K562 (cell line): ENCODE data around the gene C10orf143. TPM values are rescaled to one million over a fixed set of nuclear protein-coding genes. Genes with fewer than 3 reads are reported as not detected.

ENCODE experiments used
- ATAC-seq: fragments of 200-7000 bp; cut with Tn5 transposase; 3 replicates; pipeline ENCODE4 v1.9.1; 2020; ENCODE audit warnings: moderate library complexity
- BruUV-seq: library from RNA; stranded (reverse); fragments of 400-500 nt; replicated peaks from 2 replicates; lab custom pipeline; 2021; lab: Mats Ljungman, UMichigan
- CTCF ChIA-PET: fragments of 300-600 bp; formaldehyde crosslinking; extraction: SDS; loops from one replicate; lab custom pipeline; 2021; ENCODE audit warnings: low intra/inter-chr PET ratio; lab: Yijun Ruan, JAX
- POLR2A ChIA-PET: fragments of 300-600, 350-650 bp; sonication (Branson Sonifier 250); formaldehyde crosslinking; extraction: SDS; loops from one replicate; lab custom pipeline; 2021; ENCODE audit warnings: antibody characterized with exemption, inconsistent platforms; lab: Yijun Ruan, JAX
- DNase-seq, 4 experiments: peaks; one replicate each; pipeline versions ENCODE4 v3.0.0 to v3.0.0-alpha.2; 2011 to 2018; ENCODE audit warnings: low spot score in 3 of 4, mixed read lengths in 3 of 4; ENCODE audit errors: extremely low read depth in 1 of 4
- FAIRE-seq: peaks from 2 replicates; lab custom pipeline; 2011; peaks lifted over from hg19 to GRCh38; lab: Jason Lieb, UNC
- H2AFZ ChIP-seq: 2 replicates; pipeline ENCODE4 v1.6.0; 2011; ENCODE audit warnings: low read depth, low read length, control low read depth, inconsistent platforms
- H3K27ac ChIP-seq: fragments of 200-600 bp; 3 replicates; pipeline ENCODE4 v1.8.0; 2011; ENCODE audit warnings: low read depth, mild to moderate bottlenecking, control low read depth, inconsistent platforms, low read length, moderate library complexity, mixed read lengths; ENCODE audit errors: extremely low read depth
- H3K27me3 ChIP-seq, 2 experiments: fragments of 300-600 bp in 1 of 2; 2 replicates in 1 of 2; 3 replicates in 1 of 2; pipeline versions ENCODE4 v1.6.0 to v1.8.0; 2011; ENCODE audit warnings: inconsistent platforms in 2 of 2, low read length in 2 of 2, mild to moderate bottlenecking in 1 of 2, mixed read lengths in 1 of 2, moderate library complexity in 1 of 2; ENCODE audit not compliant: control insufficient read depth in 2 of 2, insufficient read depth in 2 of 2
- H3K36me3 ChIP-seq: fragments of 300-600 bp; 3 replicates; pipeline ENCODE4 v1.8.0; 2011; ENCODE audit warnings: mild to moderate bottlenecking, low read length, inconsistent platforms; ENCODE audit not compliant: control insufficient read depth, insufficient read depth
- H3K4me1 ChIP-seq, 2 experiments: fragments of 200-600 bp in 1 of 2; replicated peaks in 1 of 2; 2 replicates in 1 of 2; 3 replicates in 1 of 2; pipeline versions ENCODE4 v1.5.1 to v1.8.0; 2011; ENCODE audit warnings: inconsistent platforms in 2 of 2, low read length in 2 of 2, mild to moderate bottlenecking in 1 of 2, mixed read lengths in 1 of 2, moderate library complexity in 1 of 2; ENCODE audit not compliant: control insufficient read depth in 2 of 2, insufficient read depth in 2 of 2
- H3K4me2 ChIP-seq: 2 replicates; pipeline ENCODE4 v1.6.1; 2011; ENCODE audit warnings: low read length, control low read depth, inconsistent platforms, mixed read lengths; ENCODE audit not compliant: insufficient read depth
- H3K4me3 ChIP-seq: fragments of 200-600 bp; sonication (generic), shearing (Covaris generic); 2 replicates; pipeline ENCODE4 v1.5.1; 2016; ENCODE audit warnings: control low read depth, inconsistent platforms
- H3K79me2 ChIP-seq: fragments of 200-600 bp; 3 replicates; pipeline ENCODE4 v1.8.0; 2011; ENCODE audit warnings: low read length, inconsistent platforms; ENCODE audit not compliant: control insufficient read depth, insufficient read depth
- H3K9ac ChIP-seq, 2 experiments: 2 replicates each; pipeline versions ENCODE4 v1.6.0 to v1.6.1; 2011; ENCODE audit warnings: low read depth in 2 of 2, low read length in 2 of 2, control low read depth in 1 of 2, inconsistent platforms in 1 of 2, mild to moderate bottlenecking in 1 of 2, mixed read lengths in 1 of 2; ENCODE audit not compliant: insufficient read depth in 1 of 2
- H3K9me1 ChIP-seq: one replicate; pipeline ENCODE4 v1.6.0; 2011; ENCODE audit warnings: inconsistent platforms, mild to moderate bottlenecking, low read length, moderate library complexity; ENCODE audit not compliant: control insufficient read depth, insufficient read depth
- H3K9me3 ChIP-seq: replicated peaks from 2 replicates; pipeline ENCODE4 v1.5.1; 2011; ENCODE audit warnings: low read depth, low read length, inconsistent platforms; ENCODE audit not compliant: control insufficient read depth, insufficient read depth
- H4K20me1 ChIP-seq: replicated peaks from 2 replicates; pipeline ENCODE4 v1.6.1; 2011; ENCODE audit warnings: low read length, inconsistent platforms, mixed read lengths; ENCODE audit not compliant: control insufficient read depth, insufficient read depth
- CBFA2T3 ChIP-seq: fragments of 450-650 bp; IDR thresholded peaks from 2 replicates; pipeline ENCODE4 v1.6.1; 2017
- ILF3 ChIP-seq: fragments of 450-650 bp; IDR thresholded peaks from 2 replicates; pipeline ENCODE4 v1.6.1; 2018; ENCODE audit warnings: antibody characterized with exemption, mild to moderate bottlenecking, moderate library complexity, borderline replicate concordance
- NCOA4 ChIP-seq: fragments of 450-650 bp; IDR thresholded peaks from 2 replicates; pipeline ENCODE4 v1.6.1; 2018; ENCODE audit warnings: mild to moderate bottlenecking; ENCODE audit not compliant: partially characterized antibody
- NR4A1 ChIP-seq, 2 experiments: fragments of 250-450 bp in 1 of 2; fragments of 450-650 bp in 1 of 2; sonication (Bioruptor Pico) in 1 of 2; IDR thresholded peaks; 2 replicates each; pipeline versions ENCODE4 v1.4.0 to v1.6.1; 2016 to 2020; ENCODE audit warnings: mild to moderate bottlenecking in 2 of 2, missing compliant biosample characterization in 1 of 2, missing genetic modification characterization in 1 of 2, moderate library complexity in 1 of 2
- PTBP1 ChIP-seq: fragments of 200-400 bp; formaldehyde crosslinking; IDR thresholded peaks from 2 replicates; pipeline ENCODE4 v1.6.1; 2017; ENCODE audit warnings: low read depth, low read length
- RAD51 ChIP-seq: fragments of 450-650 bp; IDR thresholded peaks from 2 replicates; pipeline ENCODE4 v1.7.1; 2016; ENCODE audit warnings: low read depth, mild to moderate bottlenecking, borderline replicate concordance
- RBM34 ChIP-seq: fragments of 200-400 bp; formaldehyde crosslinking; IDR thresholded peaks from 2 replicates; pipeline ENCODE4 v1.6.1; 2018; ENCODE audit warnings: low read length, borderline replicate concordance; ENCODE audit not compliant: insufficient read depth
- SMAD1 ChIP-seq: fragments of 150-350 bp; IDR thresholded peaks from 2 replicates; pipeline ENCODE4 v1.6.1; 2014; ENCODE audit warnings: low read length, low read depth; ENCODE audit not compliant: partially characterized antibody
- SMAD4 ChIP-seq: fragments of 250-450 bp; sonication (Bioruptor Pico); conservative IDR thresholded peaks from 2 replicates; pipeline ENCODE4 v1.8.0; 2021; ENCODE audit warnings: inconsistent platforms, mild to moderate bottlenecking, moderate library complexity
- TAF9B ChIP-seq: fragments of 450-650 bp; IDR thresholded peaks from 2 replicates; pipeline ENCODE4 v1.6.1; 2018; ENCODE audit warnings: mild to moderate bottlenecking; ENCODE audit not compliant: partially characterized antibody
- U2AF2 ChIP-seq: fragments of 200-400 bp; formaldehyde crosslinking; optimal IDR thresholded peaks from 2 replicates; pipeline ENCODE3; 2017; ENCODE audit warnings: low read depth, mild to moderate bottlenecking, low read length
- ZC3H8 ChIP-seq: fragments of 450-650 bp; IDR thresholded peaks from 2 replicates; pipeline ENCODE4 v1.6.1; 2017
- ZNF77 ChIP-seq: fragments of 250-450 bp; sonication (Bioruptor Pico); IDR thresholded peaks from 2 replicates; pipeline ENCODE4 v1.5.0; 2020
- WGBS: fragments of 100-300 bp; shearing (Covaris generic); methylation state at CpG from one replicate; pipeline ENCODE4 v1.1.6; 2016; ENCODE audit warnings: low coverage, mixed read lengths; ENCODE audit not compliant: insufficient coverage; ENCODE audit errors: missing lambda C conversion rate; 5-methylcytosine and 5-hydroxymethylcytosine counted together
- in situ Hi-C: fragments of 300-500 bp; cut with MboI; formaldehyde crosslinking; loops from 4 replicates; pipeline ENCODE4 v1.15.0; 2018; ENCODE audit warnings: inconsistent platforms, mixed read lengths
- intact Hi-C: fragments of 100-400 bp; cut with micrococcal nuclease; formaldehyde crosslinking; loops from 2 replicates; pipeline ENCODE4 v1.14.2; 2022
- polyA plus RNA-seq, 8 experiments: library from polyadenylated mRNA; depleted of rRNA in 4 of 8; stranded (reverse) in 5 of 8; unstranded in 3 of 8; fragments of >200 nt; fragmentation: Nextera tagmentation in 2 of 8; fragmentation: Illumina TruSeq in 1 of 8; extraction: Ambion mirVana in 2 of 8; extraction: Trizol in 1 of 8; gene quantifications; 2 replicates each; pipeline versions ENCODE4 v1.2.1 to v1.2.3, GENCODE V29; 2011 to 2014; ENCODE audit warnings: inconsistent platforms in 1 of 8, missing spikeins in 1 of 8
- total RNA-seq, 7 experiments: library from RNA; depleted of rRNA in 6 of 7; stranded (reverse); fragments of >200 nt in 6 of 7; fragmentation: Illumina TruSeq in 2 of 7; extraction: Trizol in 2 of 7; gene quantifications; 2 replicates each; pipeline versions ENCODE4 v1.2.1 to v1.2.3, GENCODE V29; 2011 to 2021; ENCODE audit warnings: low replicate concordance in 1 of 7
- TF ChIP-seq, protein P1 (sequence below), 2 experiments: IDR thresholded peaks in 1 of 2; conservative IDR thresholded peaks in 1 of 2; 2 replicates each; pipeline ENCODE4 v1.6.1; 2016; ENCODE audit warnings: low read depth in 2 of 2, mild to moderate bottlenecking in 1 of 2, missing compliant biosample characterization in 1 of 2, missing genetic modification characterization in 1 of 2, moderate library complexity in 1 of 2

Gene C10orf143
- total and polyA plus RNA-seq, 9 of the 15 experiments (the other 6 are each of a cell fraction or from before 2014, with no cell fraction given), result 0.07 to 0.42 (median 0.25) TPM; not detected in 2

- BruUV-seq, result no TSS peak
- Histone ChIP-seq H3K4me3 (no peak overlapping the region), H3K9ac (no peak overlapping the region), H3K27ac (peak overlapping the region; percentile 39; the same call in 1 of the 3 replicates), H4K20me1 (peaks cover 23% of the 10 kb centered on the region), H3K27me3 (no peaks in the 10 kb centered on the region), H3K9me3 (no peaks in the 10 kb centered on the region), H2AFZ (no peak overlapping the region), H3K4me1 (peaks cover 15 to 16% of the 10 kb centered on the region in 2 experiments), H3K9me1 (peaks cover 6% of the 10 kb centered on the region)
- WGBS, result 39% methylated on average over 2 of the region's 2 CpGs
- ATAC-seq (peak; percentile 58), FAIRE-seq (no peak)
- in situ Hi-C loops, result no loop called here
- TF ChIP-seq CBFA2T3 (no peak), NR4A1 (CRISPR knock-in tag; IDR thresholded peaks at IDR 0.05) (no peak), NR4A1 (tag; IDR thresholded peaks at IDR 0.05) (no peak), PTBP1 (no peak), TAF9B (no peak), RBM34 (no peak), ILF3 (no peak), SMAD1 (no peak), RAD51 (no peak), NCOA4 (no peak), ZNF77 (CRISPR knock-in tag) (no peak), SMAD4 (no peak), U2AF2 (no peak), ZC3H8 (no peak)
- TF ChIP-seq, protein P1, sequence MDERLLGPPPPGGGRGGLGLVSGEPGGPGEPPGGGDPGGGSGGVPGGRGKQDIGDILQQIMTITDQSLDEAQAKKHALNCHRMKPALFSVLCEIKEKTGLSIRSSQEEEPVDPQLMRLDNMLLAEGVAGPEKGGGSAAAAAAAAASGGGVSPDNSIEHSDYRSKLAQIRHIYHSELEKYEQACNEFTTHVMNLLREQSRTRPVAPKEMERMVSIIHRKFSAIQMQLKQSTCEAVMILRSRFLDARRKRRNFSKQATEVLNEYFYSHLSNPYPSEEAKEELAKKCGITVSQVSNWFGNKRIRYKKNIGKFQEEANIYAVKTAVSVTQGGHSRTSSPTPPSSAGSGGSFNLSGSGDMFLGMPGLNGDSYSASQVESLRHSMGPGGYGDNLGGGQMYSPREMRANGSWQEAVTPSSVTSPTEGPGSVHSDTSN (CRISPR knock-in tag; IDR thresholded peaks at IDR 0.05; ENCODE audit: low read depth), result no peak
- TF ChIP-seq, protein P1 (tag; conservative IDR thresholded peaks at IDR 0.05; ENCODE audit: low read depth), result no peak
- TF ChIP-seq, all 486 proteins: peak for 0
- peaks cover 64% of the 10 kb centered on the region for H3K36me3 ChIP-seq
- no peak for DNase-seq
- POLR2A ChIA-PET, result interaction anchor here (0.7 to 1.7 kb wide), 3 partner anchors 13 to 198 kb away, joined by 3 to 5 read pairs (median 3); no protein-coding TSS in a partner anchor
- CTCF ChIA-PET, result no interaction called here
- peaks cover 98% of the 10 kb centered on the region for H3K79me2 ChIP-seq
- H3K4me2 ChIP-seq, result peak overlapping the region; percentile 46; the same call in 1 of the 2 replicates
- intact Hi-C loops, result no loop called here
Measured at GRCh38 chr10:130141878-130142277, 31.2 kb upstream of the C10orf143 start.
